LNCaP clone FGC (cell line): ENCODE data around the gene POMT1.

ENCODE experiments used
- DNase-seq: peaks from one replicate; pipeline ENCODE4 v3.0.0-alpha.2; 2011; ENCODE audit warnings: low read depth
- H3K4me3 ChIP-seq: 2 replicates; pipeline ENCODE4 v1.5.1; 2011; ENCODE audit warnings: mild to moderate bottlenecking, low read depth, low read length, control low read depth
- CTCF ChIP-seq: IDR thresholded peaks from 2 replicates; pipeline ENCODE4 v1.5.1; 2012; ENCODE audit warnings: mild to moderate bottlenecking; ENCODE audit not compliant: control insufficient read depth, insufficient read depth; ENCODE audit errors: extremely low read depth

The POMT1 gene

GRCh38 chr9:131517761-131518190, 15.1 kb downstream of the POMT1 start:
- no peak for DNase-seq
- TF ChIP-seq CTCF: no peak
- H3K4me3 ChIP-seq: no peak overlapping the region

GRCh38 chr9:131518553-131518952, 15.8 kb downstream of the POMT1 start:
- DNase-seq: no peak
- no peak for TF ChIP-seq CTCF
- no peak overlapping the region for H3K4me3 ChIP-seq

- TF ChIP-seq CTCF: no peak
- no peak overlapping the region for H3K4me3 ChIP-seq
- no peak for DNase-seq
Observed at GRCh38 chr9:131520503-131520902, 17.8 kb downstream of the POMT1 start.

GRCh38 chr9:131521203-131521602, 18.5 kb downstream of the POMT1 start:
- no peak for TF ChIP-seq CTCF
- no peak overlapping the region for H3K4me3 ChIP-seq
- DNase-seq: no peak

GRCh38 chr9:131521822-131522221, 19.1 kb downstream of the POMT1 start:
- no peak for TF ChIP-seq CTCF
- no peak for DNase-seq
- H3K4me3 ChIP-seq: no peak overlapping the region

GRCh38 chr9:131522257-131523085, 19.8 kb downstream of the POMT1 start:
- no peak for DNase-seq
- H3K4me3 ChIP-seq: no peak overlapping the region
- TF ChIP-seq CTCF: no peak

GRCh38 chr9:131523086-131523388, 20.3 kb downstream of the POMT1 start:
- DNase-seq: no peak
- no peak for TF ChIP-seq CTCF
- no peak overlapping the region for H3K4me3 ChIP-seq
